ENCODE measurements around the gene CROCC2.

Gene CROCC2

DNA sequence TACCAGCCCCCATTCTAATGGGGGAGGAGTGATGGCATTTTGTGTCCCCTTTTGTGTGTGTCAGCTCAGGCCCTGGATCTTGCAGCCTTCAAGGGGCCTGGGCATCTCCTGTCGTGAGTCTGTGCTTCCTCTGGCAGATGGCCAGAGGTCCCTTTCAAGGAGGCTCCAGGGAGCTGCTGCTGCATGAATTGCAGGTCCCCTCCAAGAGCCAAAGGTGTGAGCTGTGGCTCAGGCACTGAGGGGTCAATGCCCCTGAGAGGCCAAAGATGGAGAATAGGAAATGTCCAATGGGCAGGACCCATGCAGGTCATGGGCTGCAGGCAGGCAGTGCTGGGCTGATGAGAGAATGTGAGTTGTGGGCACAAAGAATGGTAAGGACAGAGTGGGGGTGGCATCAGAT, 20.6 kb upstream of the CROCC2 start:
- Histone ChIP-seq H3K27ac (ENCODE audit: extremely low read depth, low read depth, low read length) (no peak overlapping the region), H3K4me1 (ENCODE audit: control insufficient read depth, insufficient read depth, low read length) (no peaks in the 10 kb centered on the region), H3K4me3 (ENCODE audit: low read depth, low read length) (no peak overlapping the region), H3K36me3 (ENCODE audit: control insufficient read depth in 2 of 2, insufficient read depth in 1 of 2, low read length in 2 of 2) (no peaks in the 10 kb centered on the region), H3K9me3 (ENCODE audit: control insufficient read depth, insufficient read depth, low read depth, low read length) (no peaks in the 10 kb centered on the region)
- TF ChIP-seq ZNF174 (tag by site-specific recombination; IDR thresholded peaks at IDR 0.05) (no peak), BCL11B (tag by site-specific recombination; IDR thresholded peaks at IDR 0.05; ENCODE audit: low read depth) (no peak), ZBTB7A (tag by site-specific recombination; IDR thresholded peaks at IDR 0.05; ENCODE audit: low read depth) (no peak), ZNF423 (tag by site-specific recombination; IDR thresholded peaks at IDR 0.05) (no peak), ZNF792 (tag by site-specific recombination; IDR thresholded peaks at IDR 0.05) (no peak), ZNF404 (tag by site-specific recombination; IDR thresholded peaks at IDR 0.05) (no peak), ZEB2 (tag by site-specific recombination; IDR thresholded peaks at IDR 0.05) (no peak), ZNF248 (tag by site-specific recombination; IDR thresholded peaks at IDR 0.05) (no peak), ZNF621 (tag by site-specific recombination; IDR thresholded peaks at IDR 0.05) (no peak), ZNF473 (tag by site-specific recombination; IDR thresholded peaks at IDR 0.05) (no peak), ZFP69B (tag by site-specific recombination; IDR thresholded peaks at IDR 0.05) (no peak), ZNF23 (tag by site-specific recombination; IDR thresholded peaks at IDR 0.05; ENCODE audit: borderline replicate concordance) (no peak), ZNF133 (tag by site-specific recombination; IDR thresholded peaks at IDR 0.05) (no peak), ZNF560 (tag by site-specific recombination; IDR thresholded peaks at IDR 0.05; ENCODE audit: borderline replicate concordance) (no peak), OVOL3 (tag by site-specific recombination; IDR thresholded peaks at IDR 0.05) (no peak)
- TF ChIP-seq, protein P1, sequence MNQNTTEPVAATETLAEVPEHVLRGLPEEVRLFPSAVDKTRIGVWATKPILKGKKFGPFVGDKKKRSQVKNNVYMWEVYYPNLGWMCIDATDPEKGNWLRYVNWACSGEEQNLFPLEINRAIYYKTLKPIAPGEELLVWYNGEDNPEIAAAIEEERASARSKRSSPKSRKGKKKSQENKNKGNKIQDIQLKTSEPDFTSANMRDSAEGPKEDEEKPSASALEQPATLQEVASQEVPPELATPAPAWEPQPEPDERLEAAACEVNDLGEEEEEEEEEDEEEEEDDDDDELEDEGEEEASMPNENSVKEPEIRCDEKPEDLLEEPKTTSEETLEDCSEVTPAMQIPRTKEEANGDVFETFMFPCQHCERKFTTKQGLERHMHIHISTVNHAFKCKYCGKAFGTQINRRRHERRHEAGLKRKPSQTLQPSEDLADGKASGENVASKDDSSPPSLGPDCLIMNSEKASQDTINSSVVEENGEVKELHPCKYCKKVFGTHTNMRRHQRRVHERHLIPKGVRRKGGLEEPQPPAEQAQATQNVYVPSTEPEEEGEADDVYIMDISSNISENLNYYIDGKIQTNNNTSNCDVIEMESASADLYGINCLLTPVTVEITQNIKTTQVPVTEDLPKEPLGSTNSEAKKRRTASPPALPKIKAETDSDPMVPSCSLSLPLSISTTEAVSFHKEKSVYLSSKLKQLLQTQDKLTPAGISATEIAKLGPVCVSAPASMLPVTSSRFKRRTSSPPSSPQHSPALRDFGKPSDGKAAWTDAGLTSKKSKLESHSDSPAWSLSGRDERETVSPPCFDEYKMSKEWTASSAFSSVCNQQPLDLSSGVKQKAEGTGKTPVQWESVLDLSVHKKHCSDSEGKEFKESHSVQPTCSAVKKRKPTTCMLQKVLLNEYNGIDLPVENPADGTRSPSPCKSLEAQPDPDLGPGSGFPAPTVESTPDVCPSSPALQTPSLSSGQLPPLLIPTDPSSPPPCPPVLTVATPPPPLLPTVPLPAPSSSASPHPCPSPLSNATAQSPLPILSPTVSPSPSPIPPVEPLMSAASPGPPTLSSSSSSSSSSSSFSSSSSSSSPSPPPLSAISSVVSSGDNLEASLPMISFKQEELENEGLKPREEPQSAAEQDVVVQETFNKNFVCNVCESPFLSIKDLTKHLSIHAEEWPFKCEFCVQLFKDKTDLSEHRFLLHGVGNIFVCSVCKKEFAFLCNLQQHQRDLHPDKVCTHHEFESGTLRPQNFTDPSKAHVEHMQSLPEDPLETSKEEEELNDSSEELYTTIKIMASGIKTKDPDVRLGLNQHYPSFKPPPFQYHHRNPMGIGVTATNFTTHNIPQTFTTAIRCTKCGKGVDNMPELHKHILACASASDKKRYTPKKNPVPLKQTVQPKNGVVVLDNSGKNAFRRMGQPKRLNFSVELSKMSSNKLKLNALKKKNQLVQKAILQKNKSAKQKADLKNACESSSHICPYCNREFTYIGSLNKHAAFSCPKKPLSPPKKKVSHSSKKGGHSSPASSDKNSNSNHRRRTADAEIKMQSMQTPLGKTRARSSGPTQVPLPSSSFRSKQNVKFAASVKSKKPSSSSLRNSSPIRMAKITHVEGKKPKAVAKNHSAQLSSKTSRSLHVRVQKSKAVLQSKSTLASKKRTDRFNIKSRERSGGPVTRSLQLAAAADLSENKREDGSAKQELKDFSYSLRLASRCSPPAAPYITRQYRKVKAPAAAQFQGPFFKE (tag by site-specific recombination; IDR thresholded peaks at IDR 0.05; ENCODE audit: borderline replicate concordance): no peak
- TF ChIP-seq, protein P2, sequence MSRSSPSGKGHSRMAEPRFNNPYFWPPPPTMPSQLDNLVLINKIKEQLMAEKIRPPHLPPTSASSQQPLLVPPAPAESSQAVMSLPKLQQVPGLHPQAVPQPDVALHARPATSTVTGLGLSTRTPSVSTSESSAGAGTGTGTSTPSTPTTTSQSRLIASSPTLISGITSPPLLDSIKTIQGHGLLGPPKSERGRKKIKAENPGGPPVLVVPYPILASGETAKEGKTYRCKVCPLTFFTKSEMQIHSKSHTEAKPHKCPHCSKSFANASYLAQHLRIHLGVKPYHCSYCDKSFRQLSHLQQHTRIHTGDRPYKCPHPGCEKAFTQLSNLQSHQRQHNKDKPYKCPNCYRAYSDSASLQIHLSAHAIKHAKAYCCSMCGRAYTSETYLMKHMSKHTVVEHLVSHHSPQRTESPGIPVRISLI (tag by site-specific recombination; IDR thresholded peaks at IDR 0.05): no peak
- TF ChIP-seq, protein P3, sequence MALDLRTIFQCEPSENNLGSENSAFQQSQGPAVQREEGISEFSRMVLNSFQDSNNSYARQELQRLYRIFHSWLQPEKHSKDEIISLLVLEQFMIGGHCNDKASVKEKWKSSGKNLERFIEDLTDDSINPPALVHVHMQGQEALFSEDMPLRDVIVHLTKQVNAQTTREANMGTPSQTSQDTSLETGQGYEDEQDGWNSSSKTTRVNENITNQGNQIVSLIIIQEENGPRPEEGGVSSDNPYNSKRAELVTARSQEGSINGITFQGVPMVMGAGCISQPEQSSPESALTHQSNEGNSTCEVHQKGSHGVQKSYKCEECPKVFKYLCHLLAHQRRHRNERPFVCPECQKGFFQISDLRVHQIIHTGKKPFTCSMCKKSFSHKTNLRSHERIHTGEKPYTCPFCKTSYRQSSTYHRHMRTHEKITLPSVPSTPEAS (tag by site-specific recombination; IDR thresholded peaks at IDR 0.05): no peak
- TF ChIP-seq, protein P4, sequence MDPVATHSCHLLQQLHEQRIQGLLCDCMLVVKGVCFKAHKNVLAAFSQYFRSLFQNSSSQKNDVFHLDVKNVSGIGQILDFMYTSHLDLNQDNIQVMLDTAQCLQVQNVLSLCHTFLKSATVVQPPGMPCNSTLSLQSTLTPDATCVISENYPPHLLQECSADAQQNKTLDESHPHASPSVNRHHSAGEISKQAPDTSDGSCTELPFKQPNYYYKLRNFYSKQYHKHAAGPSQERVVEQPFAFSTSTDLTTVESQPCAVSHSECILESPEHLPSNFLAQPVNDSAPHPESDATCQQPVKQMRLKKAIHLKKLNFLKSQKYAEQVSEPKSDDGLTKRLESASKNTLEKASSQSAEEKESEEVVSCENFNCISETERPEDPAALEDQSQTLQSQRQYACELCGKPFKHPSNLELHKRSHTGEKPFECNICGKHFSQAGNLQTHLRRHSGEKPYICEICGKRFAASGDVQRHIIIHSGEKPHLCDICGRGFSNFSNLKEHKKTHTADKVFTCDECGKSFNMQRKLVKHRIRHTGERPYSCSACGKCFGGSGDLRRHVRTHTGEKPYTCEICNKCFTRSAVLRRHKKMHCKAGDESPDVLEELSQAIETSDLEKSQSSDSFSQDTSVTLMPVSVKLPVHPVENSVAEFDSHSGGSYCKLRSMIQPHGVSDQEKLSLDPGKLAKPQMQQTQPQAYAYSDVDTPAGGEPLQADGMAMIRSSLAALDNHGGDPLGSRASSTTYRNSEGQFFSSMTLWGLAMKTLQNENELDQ (tag by site-specific recombination; IDR thresholded peaks at IDR 0.05; ENCODE audit: low read depth): no peak
- POLR2A ChIA-PET: no interaction called here
- CTCF ChIA-PET: no interaction called here
